NCI-H2196 treated with DMSO at 0.1 percent for 48 hours (cell line): ENCODE results near the gene TEDDM1.
"Not testable (repeated sequence)": the region's sequence is repeated elsewhere in the genome, so short reads cannot be mapped to it uniquely, and the experiment has no call there.

Experiments used
- DNase-seq: peaks from one replicate; lab custom pipeline; 2025; ENCODE audit not compliant: unreplicated experiment; lab: John Stamatoyannopoulos, UW

TEDDM1 gene

GRCh38 chr1:182381962-182382819, 18.3 kb downstream of the TEDDM1 start:
- no peak for DNase-seq

DNA sequence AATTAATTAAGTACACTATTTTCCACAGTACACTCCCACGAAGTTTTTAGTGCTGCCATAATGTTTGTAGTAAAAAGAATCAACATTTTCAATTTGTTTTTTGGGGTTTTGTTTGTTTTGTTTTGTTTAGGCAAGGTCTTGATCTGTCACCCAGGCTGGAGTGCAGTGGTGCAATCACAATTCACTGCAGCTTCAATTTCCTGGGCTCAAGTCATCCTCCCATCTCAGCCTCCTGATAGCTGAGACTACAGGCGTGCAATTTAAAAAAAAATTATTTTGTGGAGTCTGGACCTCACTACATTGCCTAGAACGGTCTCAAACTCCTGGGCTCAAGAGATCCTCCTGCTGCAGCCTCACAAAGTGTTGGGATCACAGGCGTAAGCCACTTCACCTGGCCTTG, 20.3 kb downstream of the TEDDM1 start:
- DNase-seq: no peak

GRCh38 chr1:182379781-182380180, 20.7 kb downstream of the TEDDM1 start:
- DNase-seq: not testable (repeated sequence)

GRCh38 chr1:182376936-182377574, 23.4 kb downstream of the TEDDM1 start:
- DNase-seq: no peak

- DNase-seq: no peak
Observed at GRCh38 chr1:182374101-182374834, 26.2 kb downstream of the TEDDM1 start.

DNA sequence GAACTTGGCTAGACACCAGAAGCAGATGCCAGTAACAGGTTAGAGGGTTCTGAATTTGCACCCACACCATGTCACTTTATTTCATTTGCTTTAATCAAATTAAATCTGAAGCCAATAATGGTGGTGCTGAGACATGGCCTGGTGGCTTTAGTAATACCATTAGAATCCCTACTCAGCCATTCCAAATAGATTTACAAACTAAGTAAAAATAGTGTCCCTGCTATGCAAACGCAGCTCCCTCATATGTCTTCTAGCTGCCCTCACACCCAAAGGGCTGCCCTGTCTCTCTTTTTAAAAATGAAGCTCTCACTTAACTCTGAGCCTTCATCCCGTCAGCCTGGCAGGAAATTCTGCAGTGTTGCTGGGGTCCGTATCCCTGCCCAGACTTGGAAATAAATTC, 29.9 kb downstream of the TEDDM1 start:
- DNase-seq: no peak

GRCh38 chr1:182368903-182369302, 31.6 kb downstream of the TEDDM1 start:
- no peak for DNase-seq

DNA sequence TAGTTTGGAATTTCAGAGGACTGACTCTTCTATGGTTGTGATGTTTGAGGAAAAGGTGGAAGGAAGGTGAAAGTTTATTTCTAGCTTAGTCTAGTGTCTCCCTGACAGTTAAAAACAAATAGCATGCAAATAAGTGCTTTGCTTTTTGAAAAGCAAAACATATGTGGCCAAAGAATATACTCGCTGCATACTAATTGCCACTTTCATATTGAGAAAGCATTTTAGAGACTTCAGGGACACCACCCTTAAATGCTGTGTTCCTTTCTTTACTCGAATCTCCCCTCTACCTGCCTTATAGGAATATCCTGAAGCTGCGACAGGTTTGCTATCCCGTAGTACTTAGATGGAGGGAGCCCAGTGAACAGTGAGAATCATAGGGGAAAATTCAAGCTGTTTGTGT, 32.1 kb downstream of the TEDDM1 start:
- no peak for DNase-seq

GRCh38 chr1:182367926-182368325, 32.5 kb downstream of the TEDDM1 start:
- no peak for DNase-seq

GRCh38 chr1:182366596-182366995, 33.9 kb downstream of the TEDDM1 start:
- no peak for DNase-seq

- no peak for DNase-seq
Observed at GRCh38 chr1:182359645-182360044, 40.8 kb downstream of the TEDDM1 start.

DNA sequence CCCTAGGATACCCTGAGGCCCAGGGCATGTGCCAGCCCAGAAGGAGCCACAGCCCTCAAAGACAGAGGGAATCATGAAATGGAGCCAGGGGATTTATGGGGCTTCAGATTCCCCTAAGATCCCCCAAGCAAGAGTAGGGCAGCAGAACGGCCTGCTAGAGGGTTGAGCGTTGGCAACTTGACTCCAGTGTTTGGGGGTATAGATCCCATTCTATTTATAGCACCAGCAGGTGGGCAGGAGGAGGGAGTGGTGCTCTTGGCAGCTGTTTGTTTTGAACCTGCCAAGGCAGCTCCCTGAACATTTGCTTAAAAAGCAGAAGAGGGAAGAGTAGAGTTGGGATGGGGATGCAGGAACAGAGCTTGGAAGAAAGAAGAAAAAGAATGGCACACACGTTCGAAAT, 42.6 kb downstream of the TEDDM1 start:
- no peak for DNase-seq

DNA sequence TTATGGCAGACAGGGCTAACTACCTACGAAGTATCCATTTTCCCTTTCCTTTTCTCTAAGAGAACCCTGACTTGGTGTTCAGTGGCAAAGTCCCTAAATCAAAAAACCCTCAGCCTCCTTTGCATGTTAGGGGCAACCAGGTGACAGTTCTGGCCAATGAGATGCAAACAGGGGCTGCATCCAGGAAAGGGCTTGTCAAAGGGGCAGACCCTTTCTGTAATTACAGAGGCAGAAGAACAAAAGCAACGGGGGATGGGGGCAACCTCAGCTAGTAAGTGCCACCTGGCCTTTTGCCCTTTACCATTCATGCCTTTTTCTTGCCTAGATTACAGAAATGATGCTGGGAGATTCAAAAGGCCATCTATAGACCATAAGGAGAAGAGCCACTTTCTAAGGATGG, 43.3 kb downstream of the TEDDM1 start:
- no peak for DNase-seq

DNA sequence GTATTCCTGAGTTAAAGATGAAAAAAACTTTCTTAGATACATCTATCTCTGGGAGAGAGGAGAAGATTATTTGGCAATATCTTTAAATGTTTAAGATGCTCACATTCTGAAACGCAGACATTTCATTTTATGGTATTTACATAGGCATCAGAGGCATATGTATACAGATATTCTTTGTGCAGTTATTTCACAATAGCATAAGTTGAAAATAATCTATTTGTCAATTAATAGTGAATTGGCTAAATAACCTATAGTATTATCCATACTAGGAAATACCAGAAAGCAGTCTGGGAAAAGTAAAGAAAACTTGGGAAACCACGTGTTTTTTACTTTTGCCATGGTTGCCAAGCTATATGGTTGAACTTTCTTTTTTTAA, 44.8 kb downstream of the TEDDM1 start:
- no peak for DNase-seq

- no peak for DNase-seq
Observed at GRCh38 chr1:182351790-182352364, 48.6 kb downstream of the TEDDM1 start.

DNA sequence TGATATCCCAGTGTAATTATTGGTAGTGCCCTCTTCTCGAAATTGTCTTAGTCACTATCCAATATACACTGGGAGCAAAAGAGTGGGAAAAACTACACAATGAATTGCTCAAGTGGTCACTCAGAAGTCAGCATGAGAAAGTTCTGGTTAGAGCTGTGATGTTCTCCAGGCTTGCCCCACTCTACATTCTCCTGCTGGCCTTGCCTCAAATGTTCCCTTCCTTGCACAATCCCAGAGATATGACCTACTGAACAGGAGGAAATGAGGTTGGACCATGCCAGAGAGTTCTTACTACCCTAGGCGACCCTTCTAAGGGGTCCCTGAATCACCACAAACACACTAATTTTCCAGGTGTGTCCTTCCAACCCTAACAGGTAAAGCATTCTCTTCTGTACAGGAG, 49.6 kb downstream of the TEDDM1 start:
- DNase-seq: no peak

DNA sequence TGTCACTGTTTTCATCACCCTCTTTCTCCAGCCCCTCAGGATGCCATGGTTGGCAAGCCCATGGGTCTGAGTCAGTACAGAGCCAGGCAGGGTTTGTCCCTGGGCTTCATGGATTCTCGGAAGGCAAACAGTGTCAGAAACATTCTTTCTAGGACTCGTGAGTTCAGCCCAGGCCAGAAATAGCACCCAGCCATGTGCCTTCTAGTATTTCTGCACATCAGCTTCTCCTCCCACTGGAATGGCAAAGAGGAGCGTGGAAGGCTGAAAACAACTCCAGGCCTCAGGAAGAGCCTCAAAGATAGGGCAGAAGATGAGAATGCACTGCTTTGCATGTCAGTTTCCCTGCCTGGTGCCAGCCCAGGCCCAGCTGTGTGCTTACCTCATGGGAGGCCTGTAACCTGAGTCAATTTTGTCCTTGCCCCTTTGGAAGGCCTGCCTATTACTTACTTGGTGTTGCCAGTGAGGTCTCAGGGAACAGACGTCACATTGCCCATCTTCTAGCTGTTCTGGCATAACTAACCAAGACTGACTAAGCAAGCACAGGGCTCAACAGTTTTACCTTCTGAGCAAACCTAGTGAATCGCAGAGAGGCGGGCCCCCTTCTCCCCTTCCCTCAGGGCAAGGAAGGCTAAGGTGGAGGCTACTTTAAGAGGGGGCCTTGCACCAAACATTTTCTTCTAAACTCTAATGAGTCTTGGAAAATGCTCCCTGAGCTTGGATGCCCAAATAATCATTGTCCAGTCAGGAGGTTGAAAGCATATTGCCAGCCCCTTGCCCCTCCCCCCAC, 51.3 kb downstream of the TEDDM1 start:
- no peak for DNase-seq
